GM18873 (cell line): ENCODE results near the gene TM4SF5.
"Not testable (repeated sequence)": the region's sequence is repeated elsewhere in the genome, so short reads cannot be mapped to it uniquely, and the experiment has no call there.

ENCODE experiments used
- ATAC-seq: cut with Tn5 transposase; IDR thresholded peaks from one replicate; pipeline ENCODE4 v1.9.1; 2021; ENCODE audit warnings: mild to moderate bottlenecking, moderate library complexity, moderate number of reproducible peaks; ENCODE audit not compliant: unreplicated experiment, low FRiP score

TM4SF5 gene

DNA sequence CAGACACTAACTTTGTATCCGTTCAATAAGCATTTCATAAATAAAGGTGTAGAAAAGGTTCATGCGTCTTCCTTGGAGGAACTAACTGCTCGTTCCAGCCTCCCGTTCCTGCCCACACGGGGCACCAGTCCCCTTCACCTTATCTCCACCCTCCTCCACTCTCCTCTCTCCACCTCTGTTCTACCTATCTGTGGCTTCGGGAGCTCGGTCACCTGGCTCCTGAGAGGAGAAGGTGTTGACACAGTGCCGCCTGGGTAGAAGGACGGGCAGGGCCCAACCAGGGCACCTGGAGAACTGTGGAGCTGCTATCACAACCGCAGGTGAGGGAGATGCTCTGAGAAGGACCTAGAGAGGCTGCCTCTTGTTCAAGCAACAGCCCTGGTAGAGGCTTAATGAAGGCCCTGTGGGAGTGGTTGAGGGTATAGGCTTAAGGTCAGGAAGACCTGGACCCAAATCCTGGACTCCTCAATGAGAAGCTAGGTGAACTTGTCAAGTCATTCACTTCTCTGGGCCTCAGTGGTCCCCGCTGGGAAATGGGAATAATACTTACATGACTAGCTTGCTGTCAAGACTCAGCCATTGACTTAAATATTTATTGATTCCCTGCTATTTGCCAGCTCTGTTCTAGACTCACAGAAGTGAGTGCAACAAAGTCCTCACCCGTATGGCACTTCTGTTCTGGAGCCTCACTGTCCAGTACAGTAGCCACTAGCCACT, 51.8 kb downstream of the TM4SF5 start:
- ATAC-seq, result no peak

DNA sequence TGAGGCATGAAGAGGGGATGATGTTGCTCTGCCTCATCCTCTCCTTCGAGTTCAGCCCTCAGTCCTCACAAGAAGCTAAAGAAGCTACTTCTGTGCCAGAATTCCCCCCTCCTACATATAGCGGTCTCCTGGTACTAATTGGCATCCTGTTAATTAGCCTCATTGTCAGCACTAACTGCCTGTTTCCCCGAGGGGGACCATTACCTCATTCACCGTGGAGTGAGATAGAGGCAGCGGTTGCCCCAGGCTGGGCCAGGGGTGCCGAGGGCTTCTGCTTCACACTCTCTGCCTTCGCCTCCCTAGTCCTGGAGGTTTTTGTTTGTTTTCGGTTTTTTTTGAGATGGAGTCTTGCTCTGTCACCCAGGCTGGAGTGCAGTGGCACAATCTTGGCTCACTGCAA, 55.7 kb downstream of the TM4SF5 start:
- ATAC-seq, result no peak

DNA sequence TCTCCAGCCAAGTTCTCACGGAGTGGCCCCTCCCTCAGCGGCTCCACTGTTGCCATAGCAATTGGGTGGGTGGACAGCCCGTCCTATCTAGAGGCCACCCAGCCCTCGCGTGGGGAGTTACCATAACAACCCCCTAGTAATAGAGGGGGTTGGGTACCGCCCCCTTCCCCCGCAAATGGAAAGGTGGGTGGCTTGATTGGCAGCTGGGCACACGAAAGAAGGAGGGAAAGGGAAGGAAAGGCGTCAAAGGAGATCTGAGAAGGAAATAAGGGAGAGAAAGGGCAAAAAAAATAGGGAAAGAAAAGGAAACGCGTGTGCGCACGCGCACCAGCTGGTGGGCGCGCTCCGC, 61.1 kb downstream of the TM4SF5 start:
- ATAC-seq, result not testable (repeated sequence)
